Stimulated activated CD8-positive, alpha-beta memory T cell treated with anti-CD3 and anti-CD28 coated beads, Interleukin-4, amount 100 ng/mL, for 24 hours (primary cell): Measurements from ENCODE around the gene CEMIP.
A peak's percentile ranks its signal among the peaks of the same experiment; 100 is the strongest.

ENCODE experiments used
- DNase-seq: peaks from one replicate; pipeline ENCODE4 v3.0.0-alpha.2; 2020; ENCODE audit warnings: low read depth

CEMIP gene, protein sequence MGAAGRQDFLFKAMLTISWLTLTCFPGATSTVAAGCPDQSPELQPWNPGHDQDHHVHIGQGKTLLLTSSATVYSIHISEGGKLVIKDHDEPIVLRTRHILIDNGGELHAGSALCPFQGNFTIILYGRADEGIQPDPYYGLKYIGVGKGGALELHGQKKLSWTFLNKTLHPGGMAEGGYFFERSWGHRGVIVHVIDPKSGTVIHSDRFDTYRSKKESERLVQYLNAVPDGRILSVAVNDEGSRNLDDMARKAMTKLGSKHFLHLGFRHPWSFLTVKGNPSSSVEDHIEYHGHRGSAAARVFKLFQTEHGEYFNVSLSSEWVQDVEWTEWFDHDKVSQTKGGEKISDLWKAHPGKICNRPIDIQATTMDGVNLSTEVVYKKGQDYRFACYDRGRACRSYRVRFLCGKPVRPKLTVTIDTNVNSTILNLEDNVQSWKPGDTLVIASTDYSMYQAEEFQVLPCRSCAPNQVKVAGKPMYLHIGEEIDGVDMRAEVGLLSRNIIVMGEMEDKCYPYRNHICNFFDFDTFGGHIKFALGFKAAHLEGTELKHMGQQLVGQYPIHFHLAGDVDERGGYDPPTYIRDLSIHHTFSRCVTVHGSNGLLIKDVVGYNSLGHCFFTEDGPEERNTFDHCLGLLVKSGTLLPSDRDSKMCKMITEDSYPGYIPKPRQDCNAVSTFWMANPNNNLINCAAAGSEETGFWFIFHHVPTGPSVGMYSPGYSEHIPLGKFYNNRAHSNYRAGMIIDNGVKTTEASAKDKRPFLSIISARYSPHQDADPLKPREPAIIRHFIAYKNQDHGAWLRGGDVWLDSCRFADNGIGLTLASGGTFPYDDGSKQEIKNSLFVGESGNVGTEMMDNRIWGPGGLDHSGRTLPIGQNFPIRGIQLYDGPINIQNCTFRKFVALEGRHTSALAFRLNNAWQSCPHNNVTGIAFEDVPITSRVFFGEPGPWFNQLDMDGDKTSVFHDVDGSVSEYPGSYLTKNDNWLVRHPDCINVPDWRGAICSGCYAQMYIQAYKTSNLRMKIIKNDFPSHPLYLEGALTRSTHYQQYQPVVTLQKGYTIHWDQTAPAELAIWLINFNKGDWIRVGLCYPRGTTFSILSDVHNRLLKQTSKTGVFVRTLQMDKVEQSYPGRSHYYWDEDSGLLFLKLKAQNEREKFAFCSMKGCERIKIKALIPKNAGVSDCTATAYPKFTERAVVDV (N-terminal part only)

DNA sequence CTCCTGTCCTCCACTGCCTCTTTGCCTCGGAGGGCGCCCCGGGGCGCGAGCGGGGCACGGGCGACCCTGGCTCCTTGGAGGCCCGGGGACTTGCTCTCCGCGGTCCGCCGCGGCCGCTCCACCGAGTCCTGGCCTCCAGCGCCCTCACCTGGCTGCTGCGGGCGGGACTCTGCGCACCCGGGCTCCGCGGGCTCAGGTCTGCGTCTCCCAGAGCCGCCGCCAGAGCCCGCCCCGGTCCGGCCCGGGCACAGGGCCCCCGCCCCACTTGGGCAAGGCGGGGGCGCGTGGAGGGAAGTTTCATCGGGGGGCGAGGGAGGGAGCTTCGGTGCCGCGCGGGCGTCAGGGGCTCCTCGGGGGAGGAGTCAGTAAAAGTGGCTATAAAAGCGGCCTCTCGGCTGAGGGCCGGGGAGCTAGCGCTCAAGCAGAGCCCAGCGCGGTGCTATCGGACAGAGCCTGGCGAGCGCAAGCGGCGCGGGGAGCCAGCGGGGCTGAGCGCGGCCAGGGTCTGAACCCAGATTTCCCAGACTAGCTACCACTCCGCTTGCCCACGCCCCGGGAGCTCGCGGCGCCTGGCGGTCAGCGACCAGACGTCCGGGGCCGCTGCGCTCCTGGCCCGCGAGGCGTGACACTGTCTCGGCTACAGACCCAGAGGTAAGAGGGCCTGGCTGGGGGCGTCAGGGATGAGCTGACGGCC lies at the start of gene CEMIP:
Gene CEMIP (plus strand): TSS at position 407 of the 694 bp plus-strand sequence. CDS start 94,510 bp downstream, outside the sequence.
- peak; percentile 36 for DNase-seq

DNA sequence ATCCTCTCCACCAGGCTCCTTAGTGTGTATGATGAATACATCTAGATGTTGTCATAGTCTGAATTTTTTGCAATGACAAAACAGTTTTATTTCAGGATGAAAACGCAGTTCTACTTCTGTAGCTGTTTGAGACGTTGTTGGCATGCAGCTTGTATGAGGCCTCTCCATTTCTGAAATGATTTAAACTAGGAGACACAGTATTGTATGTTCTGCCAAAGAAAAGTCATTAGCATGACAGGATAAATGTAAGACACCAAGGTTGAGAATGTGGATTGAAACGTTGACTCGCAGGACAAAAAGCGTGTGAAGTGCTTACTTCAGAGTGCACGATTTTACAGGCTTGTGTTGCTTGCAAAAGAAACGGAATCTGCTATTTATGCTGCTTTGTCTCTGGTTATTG lies 48.8 kb upstream of the CEMIP start:
- DNase-seq, result no peak

DNA sequence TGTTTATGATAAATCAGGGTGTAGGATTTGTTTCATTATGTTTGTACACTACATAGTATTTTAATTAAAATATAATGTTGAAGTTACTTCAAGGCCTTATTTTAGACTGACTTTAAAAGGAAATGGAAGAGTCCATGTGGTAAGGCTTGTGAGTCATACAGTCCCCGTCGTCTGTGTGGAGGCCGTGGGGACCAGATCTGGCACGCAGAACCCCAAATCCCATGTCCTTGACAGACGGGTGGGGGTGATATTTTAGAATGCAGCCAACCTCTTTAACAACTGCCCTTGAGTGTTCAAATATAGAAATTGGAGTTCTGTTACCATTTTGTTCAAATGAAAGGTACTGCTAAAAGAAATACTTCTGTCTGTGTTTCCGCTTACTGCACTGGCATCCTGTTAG lies 48.2 kb upstream of the CEMIP start:
- no peak for DNase-seq

DNA sequence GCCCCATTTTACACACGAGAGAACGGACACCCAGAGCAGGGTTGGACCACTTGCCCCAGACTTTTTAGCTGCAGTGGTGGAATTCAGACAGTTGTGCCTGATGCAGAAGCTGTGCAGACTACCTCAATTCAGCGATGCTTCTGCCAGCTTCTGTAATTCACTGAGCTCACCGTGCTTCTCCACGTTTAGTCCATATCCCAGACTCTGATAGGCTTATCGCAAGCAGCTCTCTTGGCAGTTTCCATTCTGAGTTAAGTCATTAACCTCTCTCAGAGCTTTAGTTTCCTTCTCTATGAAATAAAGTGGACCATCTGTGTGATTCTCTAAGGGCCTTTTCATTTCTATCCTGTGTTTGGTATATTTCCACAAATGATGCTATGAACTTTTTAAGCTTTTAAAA lies 47.0 kb upstream of the CEMIP start:
- DNase-seq, result no peak

DNA sequence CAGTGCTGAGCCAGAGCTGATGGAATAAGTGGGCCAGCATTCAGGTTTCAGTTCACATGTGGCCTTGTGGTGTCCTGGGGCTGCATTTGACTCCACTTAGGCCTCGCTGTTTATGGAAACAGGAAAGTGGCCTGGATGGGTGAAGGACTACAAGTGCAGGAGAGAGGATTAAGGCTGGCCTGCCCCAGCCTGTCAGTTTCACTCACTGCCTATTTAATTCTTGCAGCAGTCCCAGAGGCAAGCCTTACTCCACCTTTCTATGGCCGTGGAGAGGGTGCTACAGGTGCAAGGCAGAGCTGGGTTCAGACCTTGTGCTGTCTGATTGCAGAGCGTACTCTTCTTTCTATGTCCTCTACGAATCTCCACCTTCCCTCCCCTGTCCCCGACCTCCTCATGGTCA lies 46.4 kb upstream of the CEMIP start:
- no peak for DNase-seq

DNA sequence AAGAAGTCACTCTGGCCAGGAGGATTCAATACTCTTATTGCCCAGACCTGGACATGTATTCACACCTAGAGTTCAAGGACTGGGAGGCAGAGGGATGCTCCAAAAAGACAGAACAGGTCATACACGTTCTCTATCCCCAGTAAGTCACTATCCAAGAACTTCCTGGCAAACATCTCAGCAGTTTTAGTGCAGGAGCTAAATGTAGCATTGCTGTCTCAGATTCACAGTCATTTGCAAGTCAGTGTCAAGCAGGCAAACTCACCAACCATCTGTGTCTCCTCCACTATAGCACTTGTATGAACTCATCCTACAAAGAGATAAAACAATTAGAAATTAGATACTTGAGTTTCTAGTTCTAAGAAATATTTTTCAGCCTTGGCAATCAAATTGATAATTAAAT lies 45.7 kb upstream of the CEMIP start:
- no peak for DNase-seq

DNA sequence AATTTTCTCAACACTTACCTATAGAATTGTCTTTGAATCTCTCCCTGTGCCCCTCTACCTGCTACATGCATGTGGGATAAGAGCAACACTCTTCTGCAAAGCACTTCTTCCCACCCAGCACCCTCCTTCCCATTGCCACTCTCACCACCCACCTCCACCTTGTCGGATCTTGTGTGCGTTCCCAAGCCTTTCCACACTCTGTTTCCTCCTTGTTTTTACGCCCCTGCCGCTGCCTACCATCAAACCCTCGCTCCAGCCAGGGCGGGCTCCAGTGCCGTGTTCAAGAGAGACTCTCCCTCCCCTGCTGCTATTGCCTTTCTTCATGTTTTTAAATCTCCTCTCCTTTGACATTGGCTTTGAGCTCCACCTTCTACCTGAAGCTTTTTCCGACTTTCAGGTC lies 43.8 kb upstream of the CEMIP start:
- DNase-seq, result no peak

DNA sequence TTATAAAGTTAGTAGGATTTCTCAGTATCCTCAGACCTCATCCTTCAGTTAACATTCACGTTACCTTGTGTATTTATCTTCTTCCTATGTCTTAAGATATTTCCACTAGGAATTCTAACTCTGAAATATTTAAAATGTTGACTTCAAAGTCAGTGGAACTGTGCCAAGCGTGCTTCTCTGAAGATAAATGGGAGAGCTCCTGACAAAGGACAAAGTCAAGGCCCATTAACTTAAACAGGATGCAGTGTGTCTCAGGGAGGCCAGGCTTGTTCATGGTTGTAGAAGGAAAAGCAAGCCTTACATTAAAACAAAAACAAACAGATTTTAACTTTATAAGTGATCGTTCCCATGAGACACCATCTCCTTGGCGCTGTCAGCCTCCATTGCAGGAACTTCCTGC lies 42.6 kb upstream of the CEMIP start:
- no peak for DNase-seq

DNA sequence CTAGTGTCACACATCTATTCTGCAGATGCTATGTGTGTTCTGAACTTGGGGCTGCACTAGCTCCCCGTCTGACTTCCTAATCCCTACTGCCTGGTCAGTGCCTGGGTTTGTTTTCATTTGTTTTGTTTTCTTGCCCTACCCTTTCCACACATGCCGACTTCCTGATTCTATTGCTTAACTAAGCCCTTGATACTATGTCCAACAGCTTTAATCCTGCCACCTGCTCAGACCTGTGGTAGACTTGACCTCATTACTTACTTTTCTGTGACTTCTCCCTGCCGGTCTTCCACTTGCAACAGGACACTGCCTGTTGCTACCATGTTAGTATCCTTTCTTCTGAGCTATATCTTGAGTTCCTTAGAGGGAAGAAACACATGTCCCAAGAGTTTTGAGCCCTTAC lies 39.3 kb upstream of the CEMIP start:
- no peak for DNase-seq

DNA sequence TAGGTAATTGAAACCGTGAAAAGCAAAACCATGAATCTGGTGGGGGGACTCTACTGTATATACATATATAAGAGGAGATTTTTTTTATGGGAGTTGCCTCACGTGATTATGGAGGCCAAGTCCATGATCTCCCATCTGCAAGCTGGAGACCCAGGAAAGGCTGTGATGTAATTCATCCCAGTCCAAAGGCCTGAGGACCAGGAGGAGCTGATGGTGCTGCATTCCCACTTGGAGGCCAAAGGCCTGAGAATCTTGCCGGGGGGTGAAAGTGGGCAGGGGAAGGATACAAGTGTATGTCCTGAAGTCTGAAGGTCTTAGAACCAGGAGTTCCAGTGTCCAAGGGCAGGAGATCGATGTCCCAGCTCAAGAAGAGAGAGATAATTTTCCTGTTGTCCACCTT lies 37.1 kb upstream of the CEMIP start:
- no peak for DNase-seq

DNA sequence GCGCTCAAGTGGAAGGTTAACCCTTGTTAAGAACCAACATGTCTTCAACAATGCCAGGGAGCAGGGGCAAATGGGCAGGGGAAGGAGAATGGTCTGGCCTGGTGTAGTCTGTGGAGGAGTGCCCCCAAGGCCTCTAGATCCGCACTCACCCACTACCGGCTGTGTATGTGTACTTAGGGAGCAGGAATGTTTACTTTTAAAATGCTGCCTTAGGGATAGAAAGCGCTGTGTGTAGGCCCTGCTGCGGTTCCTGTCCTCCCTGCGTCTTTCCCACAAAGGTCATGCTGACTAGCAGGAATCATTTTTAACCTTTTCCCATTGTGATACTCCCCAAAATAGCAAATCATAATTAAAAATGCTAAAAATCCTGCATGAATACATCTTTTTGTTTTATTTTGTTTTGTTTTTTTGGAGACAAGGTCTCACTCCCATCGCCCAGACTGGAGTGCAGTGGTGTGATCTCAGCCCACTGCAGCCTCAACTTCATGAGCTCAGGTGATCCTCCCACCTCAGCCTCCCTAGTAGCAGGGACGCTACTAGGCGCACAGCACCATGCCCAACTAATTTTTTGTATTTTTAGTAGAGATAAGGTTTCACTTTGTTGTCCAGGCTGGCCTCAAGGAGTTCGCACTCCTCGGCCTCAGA lies 35.9 kb upstream of the CEMIP start:
- DNase-seq, result no peak

DNA sequence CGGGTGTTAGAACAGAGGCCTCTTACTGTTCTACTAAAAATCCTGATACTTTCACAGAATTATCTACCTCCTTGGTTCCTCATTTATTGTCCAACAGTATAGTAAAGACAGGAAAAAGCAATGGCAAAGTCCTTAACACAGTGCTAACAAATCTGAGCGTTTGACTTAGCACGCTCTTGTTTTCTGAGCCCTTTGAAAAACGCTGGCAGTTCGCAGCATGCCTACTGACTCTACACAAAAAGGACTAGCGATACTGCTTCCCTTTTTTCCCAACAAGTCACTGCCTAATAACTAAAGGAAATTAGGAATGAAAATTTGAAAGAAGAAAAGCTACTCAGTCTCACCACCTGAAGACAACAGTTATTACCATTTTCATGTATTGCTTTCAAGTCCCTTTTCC lies 34.8 kb upstream of the CEMIP start:
- no peak for DNase-seq

DNA sequence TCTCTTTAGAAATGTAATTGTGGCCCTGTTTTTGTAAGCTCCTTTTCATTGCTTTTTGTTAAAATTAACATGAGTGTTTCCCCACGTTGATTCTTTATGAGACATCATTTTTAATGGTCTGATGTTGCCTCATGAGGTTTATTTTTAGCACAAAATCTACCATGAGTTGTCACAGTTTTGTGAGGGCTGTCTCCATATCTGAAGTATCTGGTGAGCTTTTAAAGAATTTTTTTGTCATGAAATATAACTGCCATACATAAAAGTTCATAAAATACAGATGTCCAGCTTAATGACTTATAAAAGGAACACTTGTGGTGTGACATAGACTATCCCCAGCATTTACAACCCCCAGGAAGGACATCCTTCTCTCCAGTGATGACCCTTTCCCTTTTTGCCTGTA lies 34.3 kb upstream of the CEMIP start:
- no peak for DNase-seq

DNA sequence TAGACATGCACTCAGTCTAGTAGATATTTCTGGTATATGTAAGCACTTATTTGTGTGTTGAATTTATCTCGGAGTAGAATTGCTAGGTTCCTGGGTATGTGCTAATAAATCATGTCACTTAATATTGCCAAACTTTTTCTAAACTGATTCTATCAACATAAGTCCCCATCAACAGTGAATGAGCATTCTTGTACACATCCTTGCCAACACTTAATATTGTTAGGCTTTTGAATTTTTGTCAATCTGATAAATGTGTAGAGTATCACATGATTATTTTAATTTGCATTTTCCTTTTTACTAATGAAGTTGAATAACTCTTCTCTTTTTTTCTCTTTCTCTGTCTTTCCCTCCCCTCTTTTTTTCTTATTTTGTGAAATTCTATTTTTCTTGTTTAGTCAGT lies 33.3 kb upstream of the CEMIP start:
- no peak for DNase-seq

DNA sequence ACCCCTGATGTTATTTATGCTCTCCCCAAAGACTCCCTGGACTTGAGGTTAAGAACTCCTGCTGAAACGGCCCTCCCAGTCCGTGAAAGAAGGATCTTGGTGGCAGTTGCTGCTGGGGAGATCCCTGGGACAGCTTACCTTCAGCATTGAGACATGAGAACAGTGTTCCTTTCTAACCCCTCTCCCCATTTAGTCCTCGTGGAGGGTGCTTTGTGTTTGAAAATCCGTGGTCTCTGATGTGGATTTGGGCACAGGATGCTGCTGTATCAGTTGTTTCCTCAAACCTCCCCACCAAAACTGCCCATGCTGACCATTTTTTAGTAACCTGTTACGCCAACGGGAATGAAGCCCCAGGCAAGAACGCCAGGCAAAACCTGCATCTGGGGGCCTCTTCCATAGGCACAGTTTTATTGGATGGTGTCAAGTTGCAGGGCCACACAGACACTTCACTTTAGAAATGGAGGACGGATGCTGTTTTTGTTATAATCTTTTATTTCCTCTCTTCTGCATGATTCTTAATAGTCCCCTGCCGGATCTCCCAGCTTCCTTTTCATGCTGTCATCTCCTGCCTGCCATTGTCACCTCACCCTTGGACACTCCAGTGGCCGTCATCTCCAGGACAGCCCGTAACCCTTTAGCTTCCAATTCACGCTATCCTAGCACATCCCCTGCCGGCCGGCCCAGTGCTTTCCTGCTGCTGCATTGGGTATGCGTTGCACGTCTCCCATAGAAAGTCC lies 31.7 kb upstream of the CEMIP start:
- no peak for DNase-seq

DNA sequence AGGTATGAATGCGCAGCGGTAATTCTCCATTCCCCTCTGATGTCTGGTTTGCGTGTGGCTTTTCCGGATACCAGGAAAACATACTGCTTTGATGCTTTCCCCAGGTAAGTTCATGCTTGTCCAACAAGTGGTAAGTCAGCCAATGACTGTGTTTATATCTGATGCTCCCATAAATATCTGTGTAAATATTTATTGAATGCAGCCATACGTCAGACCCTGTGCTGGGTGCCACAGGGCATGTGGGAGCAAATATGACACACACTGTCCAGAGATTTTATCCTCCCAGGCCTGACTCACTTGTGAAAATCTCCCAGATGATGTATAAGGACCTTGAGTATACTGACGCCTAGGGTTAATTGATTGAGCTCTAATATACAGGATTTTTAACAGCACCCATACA lies 29.6 kb upstream of the CEMIP start:
- DNase-seq, result no peak

DNA sequence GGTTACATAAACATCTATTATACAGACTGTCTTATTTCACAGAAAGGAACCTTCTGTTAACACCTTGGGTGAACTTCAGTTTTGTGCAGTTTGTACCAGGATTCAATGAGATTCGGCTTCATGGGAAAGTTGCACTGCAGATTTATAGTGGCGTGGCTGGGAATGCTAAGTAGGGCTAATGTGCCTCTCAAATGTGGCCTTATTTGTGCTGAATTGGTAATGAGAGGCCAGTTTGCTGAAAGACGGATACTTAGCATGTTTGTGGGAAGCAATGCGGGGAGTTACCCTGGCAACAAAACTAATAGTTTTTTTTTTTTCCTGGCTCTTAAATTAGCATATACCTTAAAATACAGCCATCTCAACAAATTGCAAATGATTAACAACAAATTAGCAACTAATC lies 28.6 kb upstream of the CEMIP start:
- no peak for DNase-seq

DNA sequence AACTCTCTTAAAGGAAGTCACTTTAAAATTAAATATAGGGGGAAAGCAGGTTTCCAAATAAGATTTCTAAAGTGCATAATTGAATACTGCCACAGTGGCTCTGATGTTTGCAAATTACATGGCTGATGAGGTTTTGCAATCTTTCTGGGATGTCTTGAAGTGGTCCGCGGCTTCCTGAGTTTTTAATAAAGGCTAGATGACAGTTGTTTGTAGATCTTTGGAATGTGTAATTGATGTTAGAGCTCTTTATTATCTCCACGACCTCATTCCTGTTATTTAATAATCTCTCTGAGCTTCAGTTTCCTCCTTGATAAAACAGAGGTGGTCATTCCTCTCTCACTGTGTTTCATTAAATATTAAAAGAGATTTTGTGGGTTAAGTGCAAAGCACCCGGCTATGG lies 27.0 kb upstream of the CEMIP start:
- no peak for DNase-seq

DNA sequence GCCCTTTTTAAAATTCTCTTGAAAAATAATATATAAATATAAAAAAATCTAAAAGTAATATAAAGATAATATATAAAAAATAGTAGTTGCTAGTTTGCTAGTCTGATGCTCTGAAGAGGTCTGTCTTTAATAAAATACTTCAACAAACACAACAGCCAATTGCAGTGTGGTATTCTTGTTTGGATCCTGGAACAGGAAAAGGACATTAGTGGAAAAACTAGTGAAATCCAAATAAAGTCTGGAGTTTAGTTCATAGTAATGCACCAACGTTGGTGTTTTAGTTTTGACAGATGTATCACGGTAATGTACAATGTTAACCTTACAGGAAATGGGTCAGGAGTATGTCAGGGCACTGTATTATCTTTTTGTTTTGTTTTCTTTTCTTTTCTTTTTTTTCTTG lies 26.0 kb upstream of the CEMIP start:
- DNase-seq, result no peak

DNA sequence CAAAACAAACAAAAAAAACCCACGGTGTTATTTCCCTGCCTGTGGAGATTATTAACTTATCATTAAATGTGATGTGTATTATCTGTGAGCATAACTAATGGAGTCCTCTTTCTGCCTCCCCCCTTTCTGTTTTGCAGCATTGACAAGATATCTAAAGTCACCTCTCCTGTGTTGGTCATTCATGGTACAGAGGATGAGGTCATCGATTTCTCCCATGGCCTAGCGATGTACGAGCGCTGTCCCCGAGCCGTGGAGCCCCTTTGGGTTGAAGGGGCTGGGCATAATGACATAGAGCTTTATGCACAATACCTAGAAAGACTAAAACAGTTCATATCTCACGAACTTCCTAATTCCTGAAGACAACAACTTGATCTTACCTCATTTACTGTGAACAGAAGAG lies 25.2 kb upstream of the CEMIP start:
- no peak for DNase-seq

DNA sequence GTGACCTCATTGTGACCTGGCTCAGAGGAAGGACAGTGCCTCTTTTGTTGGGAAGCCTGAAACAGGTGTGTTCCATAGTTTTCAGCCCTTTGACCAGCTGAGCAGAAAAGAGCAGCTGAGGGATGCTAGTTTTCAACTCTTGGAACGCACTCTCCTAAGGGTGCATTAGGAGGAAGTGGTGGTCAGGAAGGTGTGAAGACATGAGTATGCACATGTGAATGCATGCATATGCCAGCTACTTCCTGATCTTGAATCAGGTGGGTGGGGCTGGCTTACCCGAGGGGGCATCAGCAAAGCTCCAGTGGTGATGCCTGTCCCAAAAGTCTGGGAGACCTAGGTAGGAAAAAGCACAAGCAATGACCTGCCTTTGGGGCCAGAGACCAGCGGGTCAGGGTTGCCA lies 23.3 kb upstream of the CEMIP start:
- no peak for DNase-seq
